GM10266 (cell line): ENCODE data around the gene GSDMA.
A peak's percentile ranks its signal among the peaks of the same experiment; 100 is the strongest.
"Not testable (repeated sequence)": the region's sequence is repeated elsewhere in the genome, so short reads cannot be mapped to it uniquely, and the experiment has no call there.

ENCODE experiments used
- DNase-seq: peaks from one replicate; pipeline ENCODE4 v3.0.0; 2012; ENCODE audit errors: extremely low spot score
- CTCF ChIP-seq: IDR thresholded peaks from 2 replicates; pipeline ENCODE4 v1.5.1; 2012; ENCODE audit warnings: mild to moderate bottlenecking, low read depth; ENCODE audit not compliant: control insufficient read depth, insufficient read depth; ENCODE audit errors: missing control alignments

The GSDMA gene

GRCh38 chr17:39944393-39944711 lies 18.5 kb upstream of the GSDMA start:
- TF ChIP-seq CTCF = no peak

GRCh38 chr17:39946551-39947330 lies 16.1 kb upstream of the GSDMA start:
- TF ChIP-seq CTCF = no peak
- DNase-seq = no peak

More at GRCh38 chr17:39944393-39944711, 18.5 kb upstream of the GSDMA start:
- DNase-seq = no peak

GRCh38 chr17:39948489-39948828 lies 14.3 kb upstream of the GSDMA start:
- DNase-seq = not testable (repeated sequence)

GRCh38 chr17:39949028-39949427 lies 13.8 kb upstream of the GSDMA start:
- TF ChIP-seq CTCF = no peak
- DNase-seq = no peak

- TF ChIP-seq CTCF = no peak
- no peak for DNase-seq
These were observed 11.9 kb upstream of the GSDMA start for GRCh38 chr17:39950871-39951348.

GRCh38 chr17:39951924-39952679 lies 10.7 kb upstream of the GSDMA start:
- no peak for TF ChIP-seq CTCF
- DNase-seq = no peak

- DNase-seq = peak; percentile 96
- TF ChIP-seq CTCF = no peak
These were observed 9.9 kb upstream of the GSDMA start for GRCh38 chr17:39952680-39953470.
